ENCODE measurements around the gene MBTD1.
"Not testable (repeated sequence)": the region's sequence is repeated elsewhere in the genome, so short reads cannot be mapped to it uniquely, and the experiment has no call there.

The MBTD1 gene

DNA sequence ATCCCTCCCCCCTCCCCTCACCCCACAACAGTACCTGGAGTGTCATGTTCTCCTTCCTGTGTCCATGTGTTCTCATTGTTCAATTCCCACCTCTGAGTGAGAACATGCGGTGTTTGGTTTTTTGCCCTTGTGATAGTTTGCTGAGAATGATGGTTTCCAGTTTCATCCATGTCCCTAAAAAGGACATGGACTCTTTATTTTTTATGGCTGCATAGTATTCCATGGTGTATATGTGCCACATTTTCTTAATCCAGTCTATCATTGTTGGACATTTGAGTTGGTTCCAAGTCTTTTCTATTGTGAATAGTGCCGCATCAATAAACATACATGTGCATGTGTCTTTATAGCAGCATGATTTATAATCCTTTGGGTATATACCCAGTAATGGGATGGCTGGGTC lies 34.5 kb upstream of the MBTD1 start:
- not testable (repeated sequence) for H3K9ac ChIP-seq (ENCODE audit: low read length); H2BK12ac ChIP-seq (ENCODE audit: low read length in 2 of 2); H3K4me1 ChIP-seq (ENCODE audit: control insufficient read depth, insufficient read depth, low read depth, low read length); H3K4me3 ChIP-seq (ENCODE audit: insufficient read depth in 1 of 2, low read depth in 1 of 2, low read length in 2 of 2); DNase-seq; H3K4me2 ChIP-seq (ENCODE audit: low read length, poor library complexity, severe bottlenecking); H2AFZ ChIP-seq (ENCODE audit: low read depth, low read length); H3K9me3 ChIP-seq (ENCODE audit: control insufficient read depth, low read length); H2AK5ac ChIP-seq (ENCODE audit: low read length, severe bottlenecking); H3K4ac ChIP-seq (ENCODE audit: low read depth in 1 of 2, low read length in 2 of 2); H2BK120ac ChIP-seq (ENCODE audit: low read depth, low read length); H2BK5ac ChIP-seq (ENCODE audit: low read depth, low read length, poor library complexity, severe bottlenecking); H3K79me1 ChIP-seq (replicated peaks; ENCODE audit: low read length, poor library complexity, severe bottlenecking); H3K27me3 ChIP-seq (ENCODE audit: control insufficient read depth in 1 of 2, insufficient read depth in 1 of 2, low read length in 2 of 2); H3K18ac ChIP-seq (ENCODE audit: low read depth in 1 of 2, low read length in 2 of 2); H4K91ac ChIP-seq (ENCODE audit: low read length); H4K8ac ChIP-seq (ENCODE audit: low read length); H3K23ac ChIP-seq (ENCODE audit: low read length in 2 of 2); H3K14ac ChIP-seq (ENCODE audit: low read length in 2 of 2); H2BK15ac ChIP-seq (ENCODE audit: low read depth, poor library complexity, severe bottlenecking); H3K27ac ChIP-seq (ENCODE audit: low read length, poor library complexity, severe bottlenecking)
- peaks cover 3 to 74% of the 10 kb centered on the region in 2 experiments for H3K36me3 ChIP-seq (ENCODE audit: control insufficient read depth in 1 of 2, insufficient read depth in 2 of 2, low read depth in 1 of 2, low read length in 2 of 2)
- 100% methylated on average over 1 of the region's 2 CpGs for WGBS

GRCh38 chr17:51289696-51290111 lies 29.9 kb upstream of the MBTD1 start:
- no peak overlapping the region for H3K18ac ChIP-seq (ENCODE audit: low read depth in 1 of 2, low read length in 2 of 2)
- no peak overlapping the region for H3K23ac ChIP-seq (ENCODE audit: low read length in 2 of 2)

GRCh38 chr17:51287412-51287811 lies 27.6 kb upstream of the MBTD1 start:
- H3K4me2 ChIP-seq (ENCODE audit: low read length, poor library complexity, severe bottlenecking) = no peak overlapping the region
- H3K18ac ChIP-seq (ENCODE audit: low read depth in 1 of 2, low read length in 2 of 2) = no peak overlapping the region
- H2BK5ac ChIP-seq (ENCODE audit: low read depth, low read length, poor library complexity, severe bottlenecking) = no peak overlapping the region
- H3K27me3 ChIP-seq (ENCODE audit: control insufficient read depth in 1 of 2, insufficient read depth in 1 of 2, low read length in 2 of 2) = no peaks in the 10 kb centered on the region
- no peaks in the 10 kb centered on the region for H3K9me3 ChIP-seq (ENCODE audit: control insufficient read depth, low read length)
- no peak overlapping the region for H2AK5ac ChIP-seq (ENCODE audit: low read length, severe bottlenecking)
- no peak overlapping the region for H2BK120ac ChIP-seq (ENCODE audit: low read depth, low read length)
- no peak overlapping the region for H2BK15ac ChIP-seq (ENCODE audit: low read depth, poor library complexity, severe bottlenecking)
- peaks cover 4% of the 10 kb centered on the region for H3K79me1 ChIP-seq (replicated peaks; ENCODE audit: low read length, poor library complexity, severe bottlenecking)
- H3K4me3 ChIP-seq (ENCODE audit: insufficient read depth in 1 of 2, low read depth in 1 of 2, low read length in 2 of 2) = no peak overlapping the region
- no peak overlapping the region for H4K8ac ChIP-seq (ENCODE audit: low read length)
- H3K23ac ChIP-seq (ENCODE audit: low read length in 2 of 2) = no peak overlapping the region
- H3K27ac ChIP-seq (ENCODE audit: low read length, poor library complexity, severe bottlenecking) = no peak overlapping the region
- no peak overlapping the region for H3K9ac ChIP-seq (ENCODE audit: low read length)
- H3K14ac ChIP-seq (ENCODE audit: low read length in 2 of 2) = no peak overlapping the region
- H3K4ac ChIP-seq (ENCODE audit: low read depth in 1 of 2, low read length in 2 of 2) = no peak overlapping the region
- no peak for DNase-seq
- peaks cover 13 to 87% of the 10 kb centered on the region in 2 experiments for H3K36me3 ChIP-seq (ENCODE audit: control insufficient read depth in 1 of 2, insufficient read depth in 2 of 2, low read depth in 1 of 2, low read length in 2 of 2)
- 98% methylated on average over 1 of the region's 1 CpG for WGBS
- H2AFZ ChIP-seq (ENCODE audit: low read depth, low read length) = no peak overlapping the region
- no peak overlapping the region for H2BK12ac ChIP-seq (ENCODE audit: low read length in 2 of 2)
- H3K4me1 ChIP-seq (ENCODE audit: control insufficient read depth, insufficient read depth, low read depth, low read length) = no peaks in the 10 kb centered on the region
- H4K91ac ChIP-seq (ENCODE audit: low read length) = no peak overlapping the region

More at GRCh38 chr17:51289696-51290111, 29.9 kb upstream of the MBTD1 start:
- no peak overlapping the region for H3K4me2 ChIP-seq (ENCODE audit: low read length, poor library complexity, severe bottlenecking)
- H2AK5ac ChIP-seq (ENCODE audit: low read length, severe bottlenecking) = no peak overlapping the region
- 100% methylated on average over 2 of the region's 2 CpGs for WGBS
- no peak overlapping the region for H2BK5ac ChIP-seq (ENCODE audit: low read depth, low read length, poor library complexity, severe bottlenecking)
- no peak overlapping the region for H3K4ac ChIP-seq (ENCODE audit: low read depth in 1 of 2, low read length in 2 of 2)
- H3K9ac ChIP-seq (ENCODE audit: low read length) = no peak overlapping the region
- peaks cover 8% of the 10 kb centered on the region for H3K79me1 ChIP-seq (replicated peaks; ENCODE audit: low read length, poor library complexity, severe bottlenecking)
- DNase-seq = no peak
- H3K14ac ChIP-seq (ENCODE audit: low read length in 2 of 2) = no peak overlapping the region
- H4K8ac ChIP-seq (ENCODE audit: low read length) = no peak overlapping the region
- H3K36me3 ChIP-seq (ENCODE audit: control insufficient read depth in 1 of 2, insufficient read depth in 2 of 2, low read depth in 1 of 2, low read length in 2 of 2) = peaks cover 8 to 90% of the 10 kb centered on the region in 2 experiments
- no peak overlapping the region for H3K27ac ChIP-seq (ENCODE audit: low read length, poor library complexity, severe bottlenecking)
- no peak overlapping the region for H2BK12ac ChIP-seq (ENCODE audit: low read length in 2 of 2)
- no peak overlapping the region for H2AFZ ChIP-seq (ENCODE audit: low read depth, low read length)
- H2BK15ac ChIP-seq (ENCODE audit: low read depth, poor library complexity, severe bottlenecking) = no peak overlapping the region
- no peaks in the 10 kb centered on the region for H3K4me1 ChIP-seq (ENCODE audit: control insufficient read depth, insufficient read depth, low read depth, low read length)
- H3K27me3 ChIP-seq (ENCODE audit: control insufficient read depth in 1 of 2, insufficient read depth in 1 of 2, low read length in 2 of 2) = no peaks in the 10 kb centered on the region
- no peak overlapping the region for H4K91ac ChIP-seq (ENCODE audit: low read length)
- no peaks in the 10 kb centered on the region for H3K9me3 ChIP-seq (ENCODE audit: control insufficient read depth, low read length)
- H3K4me3 ChIP-seq (ENCODE audit: insufficient read depth in 1 of 2, low read depth in 1 of 2, low read length in 2 of 2) = no peak overlapping the region
- no peak overlapping the region for H2BK120ac ChIP-seq (ENCODE audit: low read depth, low read length)

- H3K9me3 ChIP-seq (ENCODE audit: control insufficient read depth, low read length) = no peaks in the 10 kb centered on the region
- H3K18ac ChIP-seq (ENCODE audit: low read depth in 1 of 2, low read length in 2 of 2) = no peak overlapping the region
- H3K14ac ChIP-seq (ENCODE audit: low read length in 2 of 2) = no peak overlapping the region
- H3K36me3 ChIP-seq (ENCODE audit: control insufficient read depth in 1 of 2, insufficient read depth in 2 of 2, low read depth in 1 of 2, low read length in 2 of 2) = peaks cover 20 to 82% of the 10 kb centered on the region in 2 experiments
- no peaks in the 10 kb centered on the region for H3K27me3 ChIP-seq (ENCODE audit: control insufficient read depth in 1 of 2, insufficient read depth in 1 of 2, low read length in 2 of 2)
- no peak overlapping the region for H3K4me2 ChIP-seq (ENCODE audit: low read length, poor library complexity, severe bottlenecking)
- H2AK5ac ChIP-seq (ENCODE audit: low read length, severe bottlenecking) = no peak overlapping the region
- H3K23ac ChIP-seq (ENCODE audit: low read length in 2 of 2) = no peak overlapping the region
- DNase-seq = no peak
- H3K4me1 ChIP-seq (ENCODE audit: control insufficient read depth, insufficient read depth, low read depth, low read length) = no peaks in the 10 kb centered on the region
- no peak overlapping the region for H2AFZ ChIP-seq (ENCODE audit: low read depth, low read length)
- no peak overlapping the region for H2BK15ac ChIP-seq (ENCODE audit: low read depth, poor library complexity, severe bottlenecking)
- H2BK12ac ChIP-seq (ENCODE audit: low read length in 2 of 2) = no peak overlapping the region
- no peak overlapping the region for H3K27ac ChIP-seq (ENCODE audit: low read length, poor library complexity, severe bottlenecking)
- no peak overlapping the region for H3K9ac ChIP-seq (ENCODE audit: low read length)
- no peak overlapping the region for H4K8ac ChIP-seq (ENCODE audit: low read length)
- H2BK120ac ChIP-seq (ENCODE audit: low read depth, low read length) = no peak overlapping the region
- H2BK5ac ChIP-seq (ENCODE audit: low read depth, low read length, poor library complexity, severe bottlenecking) = no peak overlapping the region
- H3K4me3 ChIP-seq (ENCODE audit: insufficient read depth in 1 of 2, low read depth in 1 of 2, low read length in 2 of 2) = no peak overlapping the region
- no peak overlapping the region for H4K91ac ChIP-seq (ENCODE audit: low read length)
- no peak overlapping the region for H3K4ac ChIP-seq (ENCODE audit: low read depth in 1 of 2, low read length in 2 of 2)
- H3K79me1 ChIP-seq (replicated peaks; ENCODE audit: low read length, poor library complexity, severe bottlenecking) = peaks cover 18% of the 10 kb centered on the region
Measured at GRCh38 chr17:51279183-51279582, 19.3 kb upstream of the MBTD1 start.

Measured in mesenchymal stem cell (in vitro differentiated cells and primary cell).